GM12873 (cell line): ENCODE measurements around the gene RBM28.

Source experiments
- TF ChIP-seq, protein P1 (sequence below): IDR thresholded peaks from 2 replicates; pipeline ENCODE4 v1.5.1; 2012; ENCODE audit warnings: low read depth, mild to moderate bottlenecking, moderate library complexity, low read length, control low read depth; ENCODE audit not compliant: insufficient read depth; ENCODE audit errors: missing control alignments

RBM28 gene

GRCh38 chr7:128279124-128279713 is 64.5 kb downstream of the RBM28 start:
- TF ChIP-seq, protein P1, sequence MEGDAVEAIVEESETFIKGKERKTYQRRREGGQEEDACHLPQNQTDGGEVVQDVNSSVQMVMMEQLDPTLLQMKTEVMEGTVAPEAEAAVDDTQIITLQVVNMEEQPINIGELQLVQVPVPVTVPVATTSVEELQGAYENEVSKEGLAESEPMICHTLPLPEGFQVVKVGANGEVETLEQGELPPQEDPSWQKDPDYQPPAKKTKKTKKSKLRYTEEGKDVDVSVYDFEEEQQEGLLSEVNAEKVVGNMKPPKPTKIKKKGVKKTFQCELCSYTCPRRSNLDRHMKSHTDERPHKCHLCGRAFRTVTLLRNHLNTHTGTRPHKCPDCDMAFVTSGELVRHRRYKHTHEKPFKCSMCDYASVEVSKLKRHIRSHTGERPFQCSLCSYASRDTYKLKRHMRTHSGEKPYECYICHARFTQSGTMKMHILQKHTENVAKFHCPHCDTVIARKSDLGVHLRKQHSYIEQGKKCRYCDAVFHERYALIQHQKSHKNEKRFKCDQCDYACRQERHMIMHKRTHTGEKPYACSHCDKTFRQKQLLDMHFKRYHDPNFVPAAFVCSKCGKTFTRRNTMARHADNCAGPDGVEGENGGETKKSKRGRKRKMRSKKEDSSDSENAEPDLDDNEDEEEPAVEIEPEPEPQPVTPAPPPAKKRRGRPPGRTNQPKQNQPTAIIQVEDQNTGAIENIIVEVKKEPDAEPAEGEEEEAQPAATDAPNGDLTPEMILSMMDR, result no peak

DNA sequence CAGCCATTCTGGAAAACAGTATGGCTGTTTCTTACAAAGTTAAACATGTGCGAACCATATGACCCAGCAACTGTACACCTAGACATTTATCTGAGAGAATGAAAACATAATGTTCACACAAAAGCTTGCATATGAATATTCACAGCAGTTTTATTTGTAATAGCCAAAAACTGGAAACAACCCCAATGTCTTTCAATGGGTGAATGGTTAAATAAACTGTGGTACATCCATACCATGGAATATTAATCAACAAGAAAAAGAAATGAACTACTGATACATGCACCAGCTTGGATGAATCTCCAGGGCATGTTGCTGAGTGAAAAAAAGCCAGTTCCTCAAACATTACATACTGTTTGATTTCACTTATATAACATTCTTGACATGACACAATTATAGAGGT is 65.3 kb downstream of the RBM28 start:
- TF ChIP-seq, protein P1, result no peak

DNA sequence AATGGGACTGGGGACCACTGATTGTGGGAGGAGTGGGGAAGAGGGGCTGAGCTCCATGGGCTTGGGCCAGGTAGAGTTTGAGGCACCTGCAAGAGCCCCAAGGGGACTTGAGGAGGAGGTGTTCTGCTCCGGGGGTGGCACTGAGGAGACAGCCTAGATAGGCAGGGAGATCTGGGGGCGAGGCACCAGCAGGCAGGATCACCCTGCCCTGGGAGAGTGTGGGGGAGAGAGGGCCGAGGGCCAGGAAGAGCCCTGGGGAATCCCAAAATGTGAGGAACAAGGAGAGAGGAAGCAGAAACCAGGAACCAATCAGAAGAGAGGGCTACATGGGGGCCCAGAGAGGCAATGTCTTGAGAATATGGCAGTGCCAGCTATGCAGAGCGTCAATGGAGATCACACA is 68.0 kb downstream of the RBM28 start:
- TF ChIP-seq, protein P1, result no peak

DNA sequence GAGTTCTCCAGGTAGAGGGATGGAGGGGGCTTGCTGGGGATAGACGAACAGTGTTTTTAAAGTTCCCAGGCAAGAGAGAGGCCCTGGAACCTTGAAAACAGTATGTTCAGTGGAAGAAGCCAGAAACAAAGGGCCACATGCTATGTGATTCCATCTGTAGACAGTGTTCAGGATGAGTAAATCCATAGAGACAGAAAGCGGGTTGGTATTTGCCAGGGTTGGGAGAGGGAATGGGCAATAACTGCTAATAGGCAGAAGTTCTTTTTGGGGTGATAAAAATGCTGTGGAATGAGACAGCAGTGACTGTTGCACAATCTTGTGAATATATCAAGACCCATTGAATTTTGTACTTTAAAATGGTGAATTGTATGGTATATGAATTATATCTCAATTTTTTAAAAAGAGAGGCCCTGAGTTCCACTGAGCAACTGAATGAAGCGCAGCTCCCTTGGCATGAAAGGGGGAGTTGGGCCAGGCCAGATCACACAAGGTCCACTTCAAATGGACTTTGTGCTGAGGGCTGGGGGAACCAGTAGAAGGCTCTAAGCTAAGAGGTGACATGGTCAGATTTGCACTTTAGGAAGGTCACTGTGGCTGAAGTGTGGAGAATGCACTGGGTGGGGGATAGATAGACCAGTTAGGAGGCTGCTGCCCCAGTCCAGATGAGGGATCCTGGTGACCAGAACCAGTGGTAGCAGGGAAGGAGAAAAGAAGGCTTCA is 68.7 kb downstream of the RBM28 start:
- TF ChIP-seq, protein P1, result no peak

DNA sequence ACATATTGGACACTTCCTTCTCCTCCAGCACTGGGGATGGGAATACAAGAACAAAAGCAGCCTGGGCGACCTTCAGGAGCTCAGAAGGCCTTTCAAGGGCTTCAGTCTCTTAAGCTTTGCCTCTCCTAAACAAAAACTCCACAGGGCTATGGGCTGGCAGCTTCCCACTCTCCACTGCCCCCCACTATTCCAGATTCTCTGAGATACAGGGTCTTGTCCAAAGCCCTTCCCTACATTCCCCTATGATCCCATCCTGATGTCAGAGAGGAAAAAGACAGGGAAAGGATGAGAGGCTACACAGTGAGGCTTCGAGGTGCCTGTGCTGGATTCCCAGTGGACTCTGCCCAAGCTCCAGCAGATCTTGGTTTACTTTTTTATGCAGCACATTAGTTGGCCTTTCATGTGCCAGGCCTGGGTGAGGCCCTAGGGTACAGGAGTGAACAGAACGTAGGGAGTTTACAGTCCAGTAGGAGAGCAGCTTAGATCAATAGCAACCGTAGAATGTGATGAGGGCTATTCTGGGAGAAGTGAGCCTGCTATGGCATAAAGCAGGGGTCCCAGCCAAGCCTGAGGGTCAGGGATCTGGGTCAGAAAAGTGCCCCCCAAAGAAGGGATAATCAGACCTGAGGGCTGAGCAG is 69.3 kb downstream of the RBM28 start:
- TF ChIP-seq, protein P1, result no peak

- TF ChIP-seq, protein P1, result no peak
Observed at GRCh38 chr7:128271942-128272481, 71.7 kb downstream of the RBM28 start.

GRCh38 chr7:128271471-128271941 is 72.2 kb downstream of the RBM28 start:
- TF ChIP-seq, protein P1, result no peak
